Fibroblast of upper back skin (primary cell): ENCODE measurements around the gene CCL26.
"Not testable (repeated sequence)": the region's sequence is repeated elsewhere in the genome, so short reads cannot be mapped to it uniquely, and the experiment has no call there.

Experiments
- DNase-seq: peaks from one replicate; pipeline ENCODE4 v3.0.0-alpha.2; 2013

CCL26 gene

DNA sequence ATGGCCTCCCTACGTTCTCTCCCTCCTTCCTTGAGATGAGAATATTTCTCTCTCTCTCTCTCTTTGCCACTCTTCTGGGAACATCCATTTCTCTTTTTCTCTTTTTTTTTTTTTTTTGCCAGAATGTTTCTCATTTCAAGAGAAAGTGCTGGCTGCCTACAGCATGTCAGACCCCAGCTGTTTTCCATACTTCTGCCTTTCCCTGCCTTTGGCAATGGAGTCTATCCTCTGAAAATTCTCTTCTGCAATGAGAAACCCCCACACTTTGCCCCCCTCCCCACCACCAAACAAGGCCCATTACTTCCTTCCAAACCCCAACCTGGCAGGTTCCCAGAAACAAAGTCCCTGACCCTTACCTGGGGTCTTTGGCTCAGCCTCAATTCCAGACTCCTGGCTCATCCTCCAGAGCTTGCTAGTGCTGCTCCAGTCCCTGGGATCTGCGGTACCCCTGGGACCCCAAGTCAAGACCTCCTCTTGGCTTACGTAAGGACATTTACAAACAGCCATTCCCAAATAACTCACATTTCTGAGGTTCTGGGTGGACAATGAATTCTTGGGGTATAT is 17.4 kb upstream of the CCL26 start:
- no peak for DNase-seq

DNA sequence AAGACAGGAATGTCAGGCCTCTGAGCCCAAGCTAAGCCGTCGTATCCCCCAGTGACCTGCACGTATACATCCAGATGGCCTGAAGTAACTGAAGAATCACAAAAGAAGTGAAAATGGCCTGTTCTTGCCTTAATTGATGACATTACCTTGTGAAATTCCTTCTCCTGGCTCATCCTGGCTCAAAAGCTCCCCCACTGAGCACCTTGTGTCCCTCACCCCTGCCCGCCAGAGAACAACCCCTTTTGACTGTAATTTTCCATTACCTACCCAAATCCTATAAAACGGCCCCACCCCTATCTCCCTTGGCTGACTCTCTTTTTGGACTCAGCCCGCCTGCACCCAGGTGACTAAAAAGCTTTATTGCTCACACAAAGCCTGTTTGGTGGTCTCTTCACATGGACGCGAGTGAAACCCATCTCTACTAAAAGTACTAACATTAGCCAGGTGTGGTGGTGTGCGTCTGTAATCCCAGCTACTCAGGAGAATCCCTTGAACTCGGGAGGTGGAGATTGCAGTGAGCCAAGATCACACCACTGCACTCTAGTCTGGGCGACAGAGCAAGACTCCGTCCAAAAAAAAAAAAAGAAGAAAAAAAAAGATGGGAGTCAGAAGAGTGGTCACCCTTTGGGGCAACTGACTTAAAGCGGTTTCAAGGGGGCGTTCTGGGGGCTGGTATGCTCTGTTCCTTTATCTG is 16.3 kb upstream of the CCL26 start:
- DNase-seq: not testable (repeated sequence)

DNA sequence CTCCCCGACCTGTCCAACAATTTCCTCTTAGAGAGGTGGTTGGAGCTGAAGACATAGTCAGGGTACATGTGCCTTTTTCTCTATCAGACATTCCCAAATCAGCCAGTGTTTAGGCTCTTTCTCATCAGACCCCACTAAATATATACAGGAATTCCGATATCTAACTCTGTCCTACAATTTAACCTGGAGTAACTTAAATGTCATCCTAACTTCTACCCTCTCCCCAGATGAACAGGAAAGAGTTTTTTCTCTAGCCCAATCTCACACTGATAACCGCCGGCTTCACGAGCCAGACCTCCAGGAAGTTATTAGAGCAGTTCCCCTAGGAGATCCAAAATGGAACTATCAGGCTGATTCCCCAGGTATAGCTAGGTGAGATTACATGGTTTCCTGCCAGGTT is 11.0 kb upstream of the CCL26 start:
- not testable (repeated sequence) for DNase-seq

DNA sequence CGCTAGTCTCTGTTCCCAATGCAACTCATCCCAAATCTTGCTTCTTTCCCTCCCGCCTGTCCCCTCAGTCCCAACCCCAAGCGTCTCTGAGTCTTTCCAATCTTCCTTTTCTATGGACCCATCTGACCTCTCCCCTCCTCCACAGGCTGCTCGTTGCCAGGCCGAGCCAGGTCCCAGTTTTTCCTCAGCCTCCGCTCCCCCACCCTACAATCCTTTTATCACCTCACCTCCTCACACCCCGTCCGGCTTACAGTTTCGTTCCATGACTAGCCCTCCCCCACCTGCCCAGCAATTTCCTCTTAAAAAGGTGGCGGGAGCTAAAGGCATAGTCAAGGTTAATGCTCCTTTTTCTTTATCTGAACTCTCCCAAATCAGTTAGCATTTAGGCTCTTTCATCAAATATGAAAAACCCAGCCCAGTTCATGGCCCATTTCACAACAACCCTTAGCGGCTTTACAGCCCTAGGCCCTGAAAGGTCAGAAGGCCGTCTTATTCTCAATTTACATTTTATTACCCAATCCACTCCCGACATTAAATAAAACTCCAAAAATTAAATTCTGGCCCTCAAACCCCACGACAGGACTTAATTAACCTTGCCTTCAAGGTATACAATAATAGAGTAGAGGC is 8.7 kb upstream of the CCL26 start:
- not testable (repeated sequence) for DNase-seq

DNA sequence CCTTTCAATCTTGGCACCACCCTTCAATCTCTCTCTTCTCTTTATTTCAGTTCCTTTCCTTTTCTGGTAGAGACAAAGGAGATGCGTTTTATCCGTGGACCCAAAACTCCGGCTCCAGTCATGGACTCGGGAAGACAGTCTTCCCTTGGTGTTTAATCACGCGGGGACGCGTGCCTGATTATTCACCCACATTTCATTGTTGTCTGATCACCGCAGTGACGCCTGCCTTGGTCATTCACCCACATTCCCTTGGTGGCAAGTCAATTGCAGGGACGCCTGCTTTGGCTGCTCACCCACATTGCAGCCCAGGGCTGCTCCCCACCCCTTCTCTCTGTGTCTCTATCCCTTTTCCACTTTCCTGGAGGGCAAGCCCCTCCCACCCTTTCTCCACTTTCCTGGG is 7.5 kb upstream of the CCL26 start:
- not testable (repeated sequence) for DNase-seq

DNA sequence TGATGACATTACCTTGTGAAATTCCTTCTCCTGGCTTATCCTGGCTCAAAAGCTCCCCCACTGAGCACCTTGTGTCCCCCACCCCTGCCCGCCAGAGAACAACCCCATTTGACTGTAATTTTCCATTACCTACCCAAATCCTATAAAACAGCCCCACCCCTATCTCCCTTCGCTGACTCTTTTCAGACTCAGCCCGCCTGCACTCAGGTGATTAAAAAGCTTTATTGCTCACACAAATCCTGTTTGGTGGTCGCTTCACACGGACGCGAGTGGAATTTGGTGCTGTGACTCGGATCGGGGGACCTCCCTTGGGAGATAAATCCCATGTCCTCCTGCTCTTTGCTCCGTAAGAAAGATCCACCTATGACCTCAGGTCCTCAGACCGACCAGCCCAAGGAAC is 7.0 kb upstream of the CCL26 start:
- DNase-seq: not testable (repeated sequence)

DNA sequence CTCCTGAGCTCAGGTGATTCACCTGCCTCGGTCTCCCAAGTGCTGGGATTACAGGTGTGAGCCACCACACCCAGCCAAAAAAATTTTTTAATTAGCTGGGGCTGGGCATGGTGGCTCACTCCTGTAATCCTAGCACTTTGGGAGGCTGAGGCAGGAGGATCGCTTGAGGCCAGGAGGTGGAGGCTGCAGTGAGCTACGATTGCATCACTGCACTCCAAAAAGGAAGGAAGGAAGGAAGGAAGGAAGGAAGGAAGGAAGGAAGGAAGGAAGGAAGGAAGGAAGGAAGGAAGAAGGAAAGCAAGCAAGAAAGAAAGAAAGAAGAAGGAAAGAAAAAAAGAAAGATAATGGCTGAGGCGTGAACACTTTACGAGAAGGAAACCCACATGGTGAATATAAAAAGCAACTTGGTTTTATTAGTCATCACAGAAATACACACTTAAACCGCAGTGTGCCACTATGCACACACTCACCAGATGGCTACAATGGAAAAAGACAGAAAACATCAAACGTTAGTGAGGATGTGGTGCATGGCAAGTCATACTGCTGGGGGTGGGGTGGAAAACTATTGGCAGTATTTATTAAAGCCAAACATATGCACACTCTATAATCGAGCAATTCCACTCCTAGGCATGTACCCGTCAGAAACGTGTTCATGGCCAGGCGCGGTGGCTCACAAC is 4.4 kb upstream of the CCL26 start:
- DNase-seq: peak; percentile 95

DNA sequence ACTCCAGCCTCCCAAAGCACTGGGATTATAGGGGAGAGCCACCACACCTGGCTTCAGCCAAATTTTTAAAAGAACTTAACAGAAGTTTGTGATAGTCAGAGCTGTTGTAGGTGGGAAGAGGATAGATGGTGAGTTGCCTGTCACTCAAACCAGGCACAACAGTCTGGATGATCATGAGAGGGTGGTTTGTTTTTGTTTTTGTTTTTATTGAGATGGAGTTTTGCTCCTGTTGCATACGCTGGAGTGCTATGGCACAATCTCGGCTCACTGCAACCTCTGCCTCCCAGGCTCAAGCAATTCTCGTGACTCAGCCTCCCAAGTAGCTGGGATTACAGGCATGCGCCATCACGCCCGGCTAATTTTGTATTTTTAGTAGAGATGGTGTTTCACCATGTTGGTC is 1.9 kb upstream of the CCL26 start:
- not testable (repeated sequence) for DNase-seq

DNA sequence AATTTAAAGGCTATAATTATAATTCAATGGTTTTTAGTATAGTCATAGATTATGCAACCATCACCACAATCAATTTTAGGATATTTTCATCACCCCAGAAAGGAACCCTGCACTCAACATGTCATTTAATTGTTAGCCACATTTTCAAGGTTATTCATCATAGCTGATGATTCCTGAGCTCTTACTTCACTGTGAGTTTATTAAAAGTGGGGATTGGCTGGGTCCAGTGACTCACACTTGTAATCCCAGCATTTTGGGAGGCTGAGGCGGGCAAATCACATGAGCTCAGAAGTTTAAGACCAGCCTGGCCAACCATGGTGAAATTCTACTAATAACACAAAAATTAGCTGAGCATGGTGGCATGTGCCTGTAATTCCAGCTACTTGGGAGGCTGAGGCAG is 787 bp downstream of the CCL26 start:
- peak; percentile 89 for DNase-seq

DNA sequence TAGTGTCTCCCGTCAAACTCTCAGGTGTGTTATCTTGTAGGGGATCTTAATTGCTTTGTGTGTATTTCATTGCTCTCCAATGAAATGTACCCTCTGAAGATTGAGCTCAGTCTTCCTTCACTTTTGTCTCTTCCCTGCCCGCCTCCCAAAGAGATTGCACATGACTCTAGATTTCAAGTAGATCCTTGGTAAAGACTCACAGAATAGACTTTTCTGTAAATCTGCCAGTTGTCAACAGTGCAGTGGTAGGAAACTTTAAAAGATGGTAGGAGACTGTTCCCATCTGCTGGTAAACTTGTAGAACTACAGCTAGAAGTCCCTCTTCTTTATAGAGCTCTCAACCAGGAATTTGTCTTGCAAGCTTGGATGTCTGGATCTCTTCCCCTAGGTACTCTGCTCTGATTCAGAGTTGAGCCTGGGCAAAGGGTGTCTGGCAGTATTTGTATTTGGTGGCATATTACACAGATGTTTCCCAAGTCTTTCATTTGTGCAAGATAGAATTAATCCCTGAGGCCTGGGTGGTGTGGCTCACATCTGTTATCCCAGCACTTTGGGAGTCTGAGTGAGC is 9.6 kb downstream of the CCL26 start:
- DNase-seq: peak; percentile 78

DNA sequence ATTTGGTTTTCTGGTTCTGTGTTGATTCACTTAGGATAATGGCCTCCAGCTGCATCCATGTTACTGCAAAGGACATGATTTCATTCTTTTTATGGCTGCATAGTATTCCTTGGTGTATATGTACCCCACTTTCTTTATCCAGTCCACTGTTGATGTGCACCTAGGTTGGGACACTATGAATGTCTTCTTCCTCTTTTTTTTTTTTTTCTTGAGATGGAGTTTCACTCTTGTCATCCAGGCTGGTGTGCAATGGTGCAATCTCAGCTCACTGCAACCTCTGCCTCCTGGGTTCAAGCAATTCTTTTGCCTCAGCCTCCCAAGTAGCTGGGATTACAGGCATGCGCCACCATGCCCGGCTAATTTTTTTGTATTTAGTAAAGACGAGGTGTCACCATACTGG is 10.2 kb downstream of the CCL26 start:
- DNase-seq: not testable (repeated sequence)

DNA sequence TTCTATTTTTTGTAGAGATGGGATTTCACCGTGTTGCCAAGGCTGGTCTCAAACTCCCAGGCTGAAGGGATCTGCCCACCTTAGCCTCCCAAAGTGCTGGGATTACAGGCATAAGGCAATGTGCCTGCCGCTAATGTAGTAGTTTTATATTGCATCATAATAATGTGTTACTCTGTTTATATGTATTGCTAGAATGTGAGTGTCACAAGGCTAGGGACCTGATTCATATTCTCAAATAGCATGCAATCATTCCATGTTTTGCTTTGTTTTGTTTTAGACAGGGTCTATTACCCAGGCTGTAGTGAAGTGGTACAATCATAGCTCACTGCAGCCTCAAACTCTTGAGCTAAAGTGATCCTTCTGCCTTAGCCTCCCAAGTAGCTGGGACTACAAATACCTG is 13.5 kb downstream of the CCL26 start:
- DNase-seq: no peak

DNA sequence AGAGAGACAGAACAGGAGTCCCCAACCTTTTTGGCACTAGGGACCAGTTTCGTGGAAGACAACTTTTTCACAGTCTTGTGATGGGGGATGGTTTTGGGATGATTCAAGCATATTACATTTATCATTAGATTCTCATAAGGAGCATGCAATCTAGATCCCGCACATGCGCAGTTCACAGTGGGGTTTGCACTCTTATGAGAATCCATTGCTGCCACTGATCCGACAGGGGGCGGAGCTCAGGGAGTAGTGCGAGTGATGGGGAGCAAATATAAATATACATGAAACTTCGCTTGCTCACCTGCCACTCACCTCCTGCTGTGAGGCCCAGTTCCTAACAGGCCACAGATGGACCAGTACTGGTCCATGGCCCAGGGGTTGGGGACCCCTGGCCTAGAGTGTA is 14.2 kb downstream of the CCL26 start:
- DNase-seq: no peak

DNA sequence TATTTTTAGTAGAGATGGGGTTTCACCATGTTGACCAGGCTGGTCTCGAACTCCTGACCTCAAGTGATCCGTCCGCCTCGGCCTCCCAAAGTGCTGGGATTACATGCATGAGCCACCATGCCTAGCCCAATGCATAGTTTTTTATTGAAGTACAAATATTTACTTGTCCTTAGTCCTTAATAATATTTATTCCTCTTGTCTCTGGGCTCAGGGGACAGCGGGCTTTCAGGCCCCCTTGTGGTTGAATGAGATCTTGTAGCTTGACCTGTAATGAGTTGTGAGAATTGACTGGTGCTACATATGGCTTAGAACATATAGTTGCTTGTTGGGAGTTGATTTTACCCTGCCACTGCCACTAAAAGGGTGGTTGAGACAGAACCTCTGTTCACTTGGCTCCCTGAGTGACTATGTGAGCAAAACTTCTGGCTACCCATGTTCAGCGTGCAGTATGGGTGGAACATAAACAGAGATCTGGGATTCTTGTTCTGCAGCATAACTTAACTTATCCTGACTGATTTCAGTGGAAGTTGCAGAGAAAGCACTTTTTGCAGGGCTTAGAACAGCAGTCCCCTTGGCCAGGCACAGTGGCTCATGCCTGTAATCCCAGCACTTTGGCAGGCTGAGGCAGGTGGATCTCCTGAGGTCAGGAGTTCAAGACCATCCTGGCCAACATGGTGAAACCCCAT is 14.9 kb downstream of the CCL26 start:
- DNase-seq: peak; percentile 38

DNA sequence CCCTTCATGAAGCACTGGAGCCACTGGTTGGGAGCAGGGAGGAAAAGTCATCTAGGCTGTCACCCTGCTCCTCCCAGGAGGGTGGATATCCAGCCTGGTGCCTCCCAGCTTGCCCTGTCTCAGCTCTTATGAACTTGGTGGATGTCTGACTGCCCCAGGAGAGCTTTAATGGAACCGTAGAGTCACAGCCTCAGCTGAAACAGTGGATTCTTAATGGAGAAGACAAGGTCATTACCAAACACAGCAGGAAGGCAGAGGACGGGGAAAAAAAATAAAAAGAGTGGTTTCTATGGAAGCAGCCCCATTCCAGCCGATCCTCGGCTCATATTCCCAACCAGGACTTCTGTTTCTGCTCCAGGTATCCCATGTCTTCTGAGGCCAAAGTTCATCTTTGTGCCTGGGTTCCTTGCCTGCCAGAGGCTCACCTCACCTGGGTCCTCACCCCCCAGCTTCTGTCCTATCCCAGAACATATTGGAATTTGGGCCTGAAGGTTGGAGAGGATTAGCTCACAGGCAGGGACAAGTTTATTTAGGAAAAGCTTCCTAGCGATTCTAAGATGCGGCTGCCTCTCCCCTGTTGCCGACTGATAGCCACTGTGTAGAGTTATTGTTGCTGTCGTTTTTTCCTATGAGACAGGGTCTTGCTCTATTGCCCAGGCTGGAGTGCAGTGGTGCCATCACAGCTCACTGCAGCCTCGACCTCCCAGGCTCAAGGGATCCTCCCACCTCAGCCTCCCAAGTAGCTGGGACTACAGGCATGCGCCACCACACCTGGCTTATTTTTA is 15.6 kb downstream of the CCL26 start:
- no peak for DNase-seq

DNA sequence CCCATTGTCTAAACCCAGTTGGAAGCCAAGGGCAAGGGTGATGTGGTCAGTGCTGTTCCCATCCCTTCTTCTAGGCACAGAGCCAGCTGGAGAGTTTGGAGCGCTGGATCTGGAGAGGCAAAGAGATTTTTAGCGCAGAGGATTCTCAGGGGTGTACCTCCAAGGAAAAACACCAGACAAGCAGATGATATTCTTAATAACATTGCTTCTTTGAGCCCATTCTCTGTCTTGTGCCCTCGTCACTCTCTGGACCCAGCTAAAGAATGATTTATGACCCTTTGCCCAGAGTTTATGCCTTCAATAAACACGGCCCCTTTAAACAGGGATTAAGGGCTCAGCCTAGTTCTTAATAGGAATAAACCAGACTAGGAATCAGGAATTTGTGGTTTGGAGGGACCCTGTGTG is 28.6 kb downstream of the CCL26 start:
- no peak for DNase-seq

DNA sequence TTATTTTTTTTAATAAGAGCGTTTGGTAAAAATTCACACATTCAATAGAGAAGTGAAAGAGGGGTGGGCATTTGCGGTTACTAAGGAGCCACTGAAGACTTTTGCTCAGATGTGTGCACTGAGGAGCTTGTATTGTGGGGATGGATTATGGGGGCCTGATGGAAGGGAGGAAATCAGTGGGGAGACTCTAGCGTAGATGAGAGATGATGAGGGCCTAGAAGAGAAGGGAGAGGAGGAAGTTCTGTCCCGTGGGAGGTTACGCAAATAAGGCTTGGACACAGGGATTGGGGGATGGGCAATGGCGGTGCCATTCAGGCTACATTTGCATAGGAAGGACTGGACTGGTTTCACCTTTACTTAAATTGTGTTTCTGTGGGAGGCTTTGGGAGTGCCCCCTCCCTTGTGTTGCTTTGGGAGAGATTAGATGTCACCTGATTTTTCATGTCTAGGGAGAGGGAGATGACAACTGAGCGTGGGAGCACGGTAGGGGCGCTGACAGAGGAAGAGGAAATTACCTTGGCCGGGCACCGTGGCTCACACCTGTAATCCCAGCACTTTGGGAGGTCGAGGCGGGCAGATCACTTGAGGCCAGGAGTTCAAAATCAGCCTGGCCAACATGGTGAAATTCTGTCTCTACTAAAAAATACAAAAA is 31.0 kb downstream of the CCL26 start:
- DNase-seq: no peak

DNA sequence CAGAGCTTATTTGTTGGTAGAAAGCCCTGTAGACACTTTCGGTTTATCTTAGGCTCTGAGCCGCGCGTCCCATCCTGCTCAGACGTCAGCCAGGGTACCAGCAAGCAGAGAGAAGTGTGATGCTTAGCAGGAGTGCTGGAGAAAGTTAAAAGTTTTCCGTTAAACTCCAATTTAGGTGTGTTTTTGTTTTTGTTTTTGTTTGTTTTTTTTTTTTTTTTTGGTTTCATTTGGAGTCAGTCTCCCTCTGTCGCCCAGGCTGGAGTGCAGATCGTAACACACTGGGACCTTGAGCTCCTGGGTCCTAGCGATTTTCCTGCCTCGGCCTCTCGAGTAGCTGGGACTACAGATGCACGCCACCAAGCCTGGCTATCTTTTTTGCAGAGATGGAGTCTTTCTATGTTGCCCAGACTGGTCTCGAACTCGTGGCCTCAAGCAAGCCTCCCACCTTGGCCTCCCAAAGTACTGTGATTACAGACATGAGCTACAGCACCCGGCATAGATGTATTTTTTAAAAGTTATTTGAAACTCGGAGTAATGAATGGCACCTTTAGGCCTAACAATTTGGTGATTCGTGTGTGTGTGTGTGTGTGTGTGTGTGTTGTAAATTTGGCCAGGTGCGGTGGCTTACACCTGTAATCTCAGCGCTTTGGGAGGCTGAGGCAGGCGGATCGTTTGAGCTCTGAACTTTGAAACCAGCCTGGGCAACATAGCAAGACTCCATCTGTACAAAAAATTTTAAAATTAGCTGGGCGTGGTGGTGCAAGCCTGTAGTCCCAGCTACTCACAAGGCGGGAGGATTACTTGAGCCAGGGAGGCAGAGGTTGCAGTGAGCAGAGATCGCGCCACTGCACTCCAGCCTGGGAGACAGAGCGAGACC is 32.0 kb downstream of the CCL26 start:
- no peak for DNase-seq

DNA sequence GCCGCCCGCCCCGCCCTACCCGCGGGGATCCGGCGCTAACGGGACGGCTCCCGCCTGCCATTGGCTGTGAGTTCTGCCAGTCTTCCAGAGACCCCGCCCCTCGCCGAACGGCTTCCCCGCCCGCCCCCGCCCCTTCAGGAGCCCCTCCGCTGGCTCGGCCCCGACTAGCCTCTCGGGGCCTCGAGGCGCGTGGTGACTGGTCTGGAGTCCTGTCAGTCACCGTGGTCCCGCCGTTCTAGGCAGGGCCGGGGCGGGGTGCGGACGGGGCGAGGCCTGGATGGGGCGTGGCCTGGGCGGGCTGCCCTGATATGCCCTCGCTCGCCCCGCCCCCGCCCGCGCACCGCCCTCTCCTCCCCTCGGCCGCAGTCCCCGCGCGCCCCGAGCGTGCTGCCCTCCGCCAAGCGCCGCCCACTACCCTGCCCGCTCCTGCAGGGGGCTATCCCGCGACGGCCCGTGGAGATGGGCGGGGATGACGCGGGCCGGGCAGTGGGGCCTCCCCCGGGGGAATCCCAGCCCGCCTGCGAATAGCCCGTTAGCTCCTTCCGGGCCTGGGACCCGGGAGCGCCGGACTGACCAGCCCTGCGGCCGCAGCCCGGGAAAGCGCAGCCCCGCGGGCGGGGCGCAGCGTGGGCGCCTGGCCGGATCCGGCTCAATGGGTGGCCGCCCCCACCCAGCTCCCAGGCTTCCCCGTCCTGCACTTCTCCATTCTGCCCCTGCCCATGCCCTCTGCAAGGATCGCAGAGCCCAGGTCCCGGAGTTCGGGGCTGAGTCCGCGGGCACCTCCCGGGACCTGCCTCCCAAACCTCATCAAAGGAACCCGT is 32.8 kb downstream of the CCL26 start:
- DNase-seq: peak; percentile 99

DNA sequence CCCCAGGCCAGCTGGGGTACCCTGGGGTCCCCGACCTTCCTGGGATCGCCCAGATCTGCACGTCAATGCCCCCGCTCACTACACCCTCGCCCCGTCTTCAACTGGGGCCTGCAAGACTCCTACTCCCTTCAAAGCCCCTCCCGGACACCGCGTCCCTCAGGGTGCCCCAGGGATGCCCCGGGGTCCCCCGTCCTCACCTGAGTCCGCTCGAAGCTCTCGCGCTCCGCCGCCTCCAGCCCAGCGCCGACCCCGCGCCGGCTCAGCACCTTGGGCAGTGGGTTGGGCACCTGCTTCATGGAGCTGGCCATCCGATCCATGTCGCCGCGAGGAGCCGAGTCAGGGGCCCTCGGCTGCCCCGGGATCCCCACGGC is 33.4 kb downstream of the CCL26 start, which contains the start of gene HIP1:
HIP1 (minus strand) TSS at position 338 of the 371 bp plus-strand sequence; CDS start at position 317, 21 bp downstream.
- DNase-seq: no peak
